Retina (tissue), 1 donor: ENCODE measurements around the gene SQSTM1.

Experiments used
- DNase-seq: peaks from one replicate; pipeline ENCODE4 v3.0.0-alpha.2; 2016

SQSTM1 gene

DNA sequence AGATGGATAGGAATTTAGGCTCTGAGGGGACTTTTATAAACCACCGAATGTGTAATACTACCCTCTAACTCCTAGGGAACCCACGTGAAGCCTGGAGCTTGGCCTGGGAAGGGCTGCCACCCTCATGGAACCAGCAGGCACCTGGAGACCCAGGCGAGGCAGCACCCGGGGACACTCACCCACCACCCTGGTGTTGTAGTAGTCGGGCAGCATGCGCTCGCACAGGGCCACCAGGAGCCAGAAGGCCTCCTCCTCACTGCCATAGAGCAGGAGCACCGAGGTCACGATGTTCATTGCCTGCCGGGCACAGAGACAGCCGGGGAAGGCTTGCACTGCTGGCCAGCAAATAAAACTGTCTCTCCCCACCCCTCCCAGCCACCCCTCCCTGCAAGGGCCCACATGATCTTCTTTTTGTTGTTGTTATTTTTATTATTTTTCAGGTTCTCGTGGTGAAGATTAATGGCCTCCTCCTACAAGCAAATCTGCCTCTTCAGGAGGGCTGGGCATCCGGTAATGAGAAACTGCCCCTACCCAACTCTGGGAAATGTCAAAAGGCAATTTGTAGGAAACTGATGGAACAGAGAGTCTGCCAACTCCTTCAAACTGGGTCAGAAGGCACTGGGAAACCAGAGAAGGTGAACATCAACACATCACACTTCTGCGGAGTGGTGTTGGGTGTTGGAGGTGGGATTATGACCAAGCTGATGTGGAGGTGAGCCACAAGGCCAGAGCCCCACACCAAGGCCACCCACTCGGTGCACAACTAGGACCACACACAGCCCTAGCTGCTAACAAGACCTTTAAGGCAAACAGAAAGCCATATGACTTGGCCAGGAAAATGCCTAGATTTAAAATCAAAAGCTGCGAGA lies 55.3 kb downstream of the SQSTM1 start:
- no peak for DNase-seq

- no peak for DNase-seq
These were observed 55.9 kb downstream of the SQSTM1 start for GRCh38 chr5:179876610-179876952.

DNA sequence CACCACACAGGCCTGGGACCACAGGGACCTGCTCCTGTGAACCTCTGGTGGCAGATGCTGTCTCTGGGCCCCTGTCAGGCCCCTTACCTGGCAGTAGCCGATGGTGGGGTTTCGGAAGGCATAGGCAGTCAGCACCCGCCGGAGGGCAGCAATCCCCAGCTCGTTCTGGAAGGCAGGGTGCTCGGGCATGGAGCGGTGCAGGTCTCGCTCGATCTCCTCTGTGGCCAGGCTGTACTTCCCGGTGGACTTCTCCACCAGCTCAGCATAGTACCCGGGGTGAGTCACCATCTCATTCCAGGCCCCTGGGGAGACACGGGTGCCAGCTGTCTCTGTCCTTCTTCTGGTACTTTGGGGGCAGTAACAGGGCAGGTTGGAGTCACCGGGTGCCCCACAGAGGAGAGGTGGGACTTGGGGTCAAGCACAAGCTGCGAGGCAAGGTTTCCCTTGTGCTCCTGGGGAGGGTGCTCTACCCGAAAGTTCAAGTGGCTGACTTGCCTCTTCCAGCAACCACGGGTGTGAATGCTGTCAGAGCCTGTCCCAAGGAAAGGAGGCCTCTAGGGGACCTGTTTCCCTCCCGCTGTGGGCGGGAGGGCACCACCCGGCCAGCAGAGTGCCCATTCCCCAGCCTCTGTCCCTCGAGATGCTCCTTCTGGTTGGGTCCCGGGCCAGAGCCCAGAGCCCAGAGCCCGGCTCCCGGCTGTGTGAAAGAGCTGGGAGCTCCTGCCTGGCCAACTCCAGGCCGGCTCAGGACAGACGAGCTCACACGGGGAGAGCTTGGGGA lies 57.7 kb downstream of the SQSTM1 start:
- DNase-seq = no peak

DNA sequence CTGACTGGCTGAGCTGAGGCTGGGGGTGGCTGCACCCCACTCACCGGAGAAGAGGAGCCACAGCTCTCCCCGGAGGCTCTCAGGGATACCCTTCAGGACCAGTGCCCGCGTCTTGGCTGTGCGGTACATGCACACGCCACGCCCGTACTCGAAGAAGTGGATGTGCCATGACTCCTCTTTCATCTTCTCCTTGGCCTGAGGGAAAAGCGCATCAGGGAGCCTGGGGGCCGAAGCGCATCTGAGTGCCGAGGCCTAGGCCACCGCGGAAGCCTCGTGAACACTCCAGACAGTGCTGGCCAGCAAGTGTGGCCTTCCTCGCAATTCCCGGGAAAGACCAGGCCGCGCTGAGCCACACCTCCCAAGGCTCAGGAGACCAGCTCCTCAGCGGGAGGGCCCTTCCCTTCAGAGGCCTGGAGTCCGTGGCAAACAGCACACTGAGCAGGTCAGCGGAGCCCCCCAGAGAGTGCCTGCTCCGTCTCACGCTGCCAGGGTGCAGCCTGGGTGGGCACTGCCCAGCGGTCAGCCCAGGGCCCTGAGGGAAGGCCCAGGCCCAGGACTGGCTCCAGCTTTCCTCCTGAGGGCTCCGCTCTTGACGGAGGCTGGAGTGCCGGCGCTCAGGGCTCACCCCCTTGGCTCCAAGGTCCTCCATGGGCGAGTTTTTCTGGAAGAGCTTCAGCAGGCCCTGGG lies 58.4 kb downstream of the SQSTM1 start:
- no peak for DNase-seq

DNA sequence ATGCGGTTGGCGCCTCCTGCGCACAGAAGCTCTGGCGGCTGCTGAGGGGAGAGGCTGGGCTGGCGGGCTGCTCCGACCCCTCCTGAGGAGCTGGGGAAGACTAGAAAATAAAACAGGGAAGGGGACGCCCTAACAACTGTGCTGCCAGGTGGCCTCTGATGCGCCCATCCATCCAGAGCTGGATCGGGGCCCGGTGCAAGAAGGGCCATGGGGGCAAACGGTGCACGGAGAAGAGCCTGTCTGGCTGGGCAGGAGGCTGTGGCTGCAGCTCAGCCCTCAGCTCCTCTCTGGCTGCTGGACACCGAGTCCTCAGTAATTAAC lies 58.9 kb downstream of the SQSTM1 start:
- DNase-seq = no peak

GRCh38 chr5:179880066-179880650 lies 59.5 kb downstream of the SQSTM1 start:
- DNase-seq = no peak

DNA sequence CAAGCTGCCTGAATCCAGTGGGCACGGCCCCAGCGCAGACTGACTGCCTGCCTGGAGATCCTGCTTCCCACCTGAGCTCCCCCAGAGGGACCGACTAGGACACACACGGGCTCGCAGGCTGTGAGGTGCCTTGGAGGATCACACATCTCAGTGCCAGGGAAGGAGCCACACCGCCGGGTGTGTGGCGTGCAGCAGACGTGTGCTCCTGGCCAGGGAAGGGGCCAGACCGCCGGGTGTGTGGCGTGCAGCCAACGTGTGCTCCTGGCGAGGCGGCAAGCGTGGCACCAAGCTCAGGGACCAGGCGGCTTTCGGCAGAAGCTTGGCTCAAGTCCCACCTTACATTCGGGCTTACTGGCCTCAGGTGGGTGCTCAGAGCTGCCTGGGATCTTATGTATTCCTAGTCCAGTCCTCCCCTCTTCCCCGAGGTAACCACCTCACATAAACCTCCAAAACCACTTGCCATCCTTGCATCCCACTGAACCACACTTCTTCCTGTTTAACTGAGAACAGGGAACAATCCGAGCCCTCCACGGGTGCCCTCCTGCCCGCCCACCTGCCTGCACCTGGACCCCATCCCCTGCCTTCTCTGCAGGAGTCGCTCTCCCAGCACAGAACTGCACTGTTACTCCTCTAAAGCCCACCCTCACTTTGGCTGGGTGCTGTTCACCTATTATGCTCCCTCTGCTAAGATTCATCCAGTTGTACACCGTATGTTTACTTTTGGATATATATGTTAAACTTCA lies 60.3 kb downstream of the SQSTM1 start:
- no peak for DNase-seq

DNA sequence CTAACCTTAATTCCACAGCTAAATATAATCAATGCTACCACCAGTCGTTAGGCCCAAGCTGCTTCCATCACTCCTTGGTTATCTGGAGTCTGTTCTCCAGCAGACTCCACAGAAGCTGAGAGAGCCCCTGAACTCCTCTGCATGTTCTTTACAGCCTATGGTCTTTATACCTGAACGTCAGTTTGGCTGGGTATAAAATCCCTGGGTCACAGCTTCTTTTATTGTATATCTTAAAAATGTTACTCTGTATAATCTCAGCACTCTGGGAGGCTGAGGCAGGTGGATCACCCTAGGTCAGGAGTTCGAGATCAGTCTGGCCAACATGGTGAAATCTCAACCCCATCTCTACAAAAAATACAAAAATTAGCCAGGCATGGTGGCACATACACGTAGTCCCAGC lies 61.6 kb downstream of the SQSTM1 start:
- no peak for DNase-seq

DNA sequence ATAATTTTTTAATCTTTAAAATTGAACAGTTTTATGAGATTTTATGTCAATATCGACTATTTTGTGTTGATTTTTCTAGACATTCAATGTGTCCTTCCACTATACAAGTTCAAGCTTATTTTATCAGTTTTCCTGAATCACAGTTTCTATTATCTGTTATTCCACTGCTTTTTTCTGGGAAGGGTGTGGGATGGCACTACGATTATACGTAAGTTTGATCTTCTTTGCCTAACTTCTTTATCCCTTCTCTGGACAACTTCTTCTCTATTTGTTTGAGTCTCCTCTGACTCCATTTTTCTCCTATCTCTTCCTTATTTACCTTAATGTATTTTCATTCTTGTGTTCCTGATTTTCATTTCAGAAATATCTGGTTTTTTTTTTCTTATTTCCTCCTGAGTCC lies 62.5 kb downstream of the SQSTM1 start:
- no peak for DNase-seq

- no peak for DNase-seq
These were observed 64.9 kb downstream of the SQSTM1 start for GRCh38 chr5:179885491-179886090.

DNA sequence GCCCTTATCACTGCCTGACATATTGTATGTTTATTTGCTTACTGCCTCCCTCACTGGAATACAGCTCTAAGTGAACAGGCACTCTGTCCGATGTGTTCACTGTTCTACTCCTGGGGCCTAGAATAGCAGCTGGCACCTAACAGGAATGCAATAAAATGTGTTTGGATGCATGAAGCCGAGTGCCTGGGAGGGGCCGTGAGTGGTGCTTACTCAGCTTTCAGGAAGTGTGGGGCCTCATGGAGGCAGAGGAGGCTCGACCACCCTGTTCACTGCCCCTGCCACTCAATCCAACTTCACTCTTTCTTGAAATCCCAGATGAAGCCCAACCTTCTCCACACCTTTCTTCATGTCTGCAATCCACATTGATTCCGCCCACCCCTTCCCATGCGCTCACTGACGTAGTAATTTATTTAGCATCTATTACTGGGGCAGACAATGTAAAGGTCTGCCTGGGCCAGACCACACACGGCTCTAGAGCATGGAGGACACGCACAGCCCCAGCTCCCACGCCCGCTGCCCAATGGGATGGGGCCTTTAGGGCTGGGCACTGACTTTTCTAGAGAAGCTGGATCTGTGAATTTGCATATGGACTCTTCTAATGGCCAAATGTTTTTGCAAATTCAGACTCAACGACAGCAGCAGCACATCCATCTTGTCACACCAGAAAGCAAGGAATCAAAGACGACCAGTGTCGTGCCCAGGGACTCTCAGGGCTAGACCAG lies 65.6 kb downstream of the SQSTM1 start:
- DNase-seq = no peak

GRCh38 chr5:179887095-179887494 lies 66.4 kb downstream of the SQSTM1 start:
- DNase-seq = no peak
